SK-N-SH treated with all-trans-retinoic acid at 6 μM for 48 hours (cell line): Measurements from ENCODE around the gene ATP6AP1.

Experiments used
- ATAC-seq: fragments of 200-7000 bp; cut with Tn5 transposase; 3 replicates; pipeline ENCODE4 v1.9.1; 2020; ENCODE audit warnings: mild to moderate bottlenecking, moderate library complexity
- ARNTL ChIP-seq: fragments of 450-650 bp; formaldehyde crosslinking; IDR thresholded peaks from 2 replicates; pipeline ENCODE4 v1.5.0; 2020; ENCODE audit warnings: low read depth, mild to moderate bottlenecking, moderate library complexity, borderline replicate concordance
- CREB5 ChIP-seq: fragments of 250-450 bp; sonication (Bioruptor Pico); IDR thresholded peaks from 2 replicates; pipeline ENCODE4 v1.5.1; 2020; ENCODE audit warnings: low read depth, mild to moderate bottlenecking, moderate library complexity
- CSDC2 ChIP-seq: fragments of 250-450 bp; sonication (Bioruptor Pico); IDR thresholded peaks from 2 replicates; pipeline ENCODE4 v1.5.0; 2020; ENCODE audit warnings: mild to moderate bottlenecking, moderate library complexity
- CSRNP3 ChIP-seq: fragments of 250-450 bp; sonication (Bioruptor Pico); IDR thresholded peaks from 2 replicates; pipeline ENCODE4 v1.5.1; 2021; ENCODE audit warnings: mild to moderate bottlenecking, moderate library complexity
- ESRRG ChIP-seq: fragments of 250-450 bp; sonication (Bioruptor Pico); IDR thresholded peaks from 2 replicates; pipeline ENCODE4 v1.6.1; 2021; ENCODE audit warnings: mild to moderate bottlenecking
- ISL1 ChIP-seq: fragments of 250-450 bp; sonication (Bioruptor Pico); IDR thresholded peaks from 2 replicates; pipeline ENCODE4 v2.1.2; 2022; ENCODE audit warnings: mild to moderate bottlenecking, moderate library complexity
- OSR1 ChIP-seq: fragments of 250-450 bp; sonication (Bioruptor Pico); IDR thresholded peaks from 2 replicates; pipeline ENCODE4 v1.8.0; 2022; ENCODE audit warnings: moderate library complexity, mild to moderate bottlenecking, inconsistent platforms
- PATZ1 ChIP-seq: fragments of 250-450 bp; sonication (Bioruptor Pico); IDR thresholded peaks from 2 replicates; pipeline ENCODE4 v1.8.0; 2020; ENCODE audit warnings: mild to moderate bottlenecking, moderate library complexity, borderline replicate concordance
- PPARA ChIP-seq: fragments of 250-450 bp; sonication (Bioruptor Pico); IDR thresholded peaks from 2 replicates; pipeline ENCODE4 v1.5.0; 2020; ENCODE audit warnings: mild to moderate bottlenecking, borderline replicate concordance
- RARB ChIP-seq: fragments of 250-450 bp; sonication (Bioruptor Pico); IDR thresholded peaks from 2 replicates; pipeline ENCODE4 v1.8.0; 2021; ENCODE audit warnings: mild to moderate bottlenecking, moderate library complexity
- SNAI2 ChIP-seq: fragments of 250-450 bp; sonication (Bioruptor Pico); IDR thresholded peaks from 2 replicates; pipeline ENCODE4 v1.5.0; 2020; ENCODE audit warnings: mild to moderate bottlenecking, moderate library complexity
- TCF4 ChIP-seq: fragments of 250-450 bp; sonication (Bioruptor Pico); IDR thresholded peaks from 2 replicates; pipeline ENCODE4 v1.8.0; 2021; ENCODE audit warnings: mild to moderate bottlenecking, moderate library complexity, borderline replicate concordance
- TOX ChIP-seq: fragments of 250-450 bp; sonication (Bioruptor Pico); IDR thresholded peaks from 2 replicates; pipeline ENCODE4 v1.8.0; 2021; ENCODE audit warnings: mild to moderate bottlenecking, moderate library complexity, borderline replicate concordance
- ZC3H10 ChIP-seq: fragments of 250-450 bp; sonication (Bioruptor Pico); IDR thresholded peaks from 2 replicates; pipeline ENCODE4 v1.5.1; 2021; ENCODE audit warnings: mild to moderate bottlenecking, moderate library complexity
- ZFP3 ChIP-seq: fragments of 250-450 bp; sonication (Bioruptor Pico); IDR thresholded peaks from 2 replicates; pipeline ENCODE4 v1.5.0; 2020; ENCODE audit warnings: mild to moderate bottlenecking, moderate library complexity
- ZFP30 ChIP-seq: fragments of 450-650 bp; formaldehyde crosslinking; IDR thresholded peaks from 2 replicates; pipeline ENCODE4 v1.5.0; 2022; ENCODE audit warnings: mild to moderate bottlenecking, moderate library complexity
- ZNF565 ChIP-seq: fragments of 450-650 bp; formaldehyde crosslinking; conservative IDR thresholded peaks from 2 replicates; pipeline ENCODE4 v1.5.0; 2020; ENCODE audit warnings: low read depth, mild to moderate bottlenecking, moderate library complexity
- TF ChIP-seq, protein P1 (sequence below): fragments of 250-450 bp; sonication (Bioruptor Pico); IDR thresholded peaks from 2 replicates; pipeline ENCODE4 v1.5.0; 2020; ENCODE audit warnings: mild to moderate bottlenecking, moderate library complexity
- TF ChIP-seq, protein P2 (sequence below): fragments of 250-450 bp; sonication (Bioruptor Pico); IDR thresholded peaks from 2 replicates; pipeline ENCODE4 v1.8.0; 2021; ENCODE audit warnings: low read depth, mild to moderate bottlenecking, moderate library complexity, borderline replicate concordance

The ATP6AP1 gene

GRCh38 chrX:154467556-154467955 is 39.1 kb downstream of the ATP6AP1 start:
- ATAC-seq, result no peak
- no peak for TF ChIP-seq PATZ1 (CRISPR knock-in tag)
- no peak for TF ChIP-seq ZC3H10 (CRISPR knock-in tag)
- no peak for TF ChIP-seq RARB (CRISPR knock-in tag)
- TF ChIP-seq ZNF565 (CRISPR knock-in tag), result no peak
- TF ChIP-seq TOX (CRISPR knock-in tag), result no peak
- TF ChIP-seq ZFP30, result no peak
- TF ChIP-seq ZFP3 (CRISPR knock-in tag), result no peak
- TF ChIP-seq CSDC2 (CRISPR knock-in tag), result no peak
- no peak for TF ChIP-seq ESRRG
- TF ChIP-seq ARNTL (CRISPR knock-in tag), result no peak
- TF ChIP-seq SNAI2, result no peak

- no peak for ATAC-seq
- TF ChIP-seq TCF4 (CRISPR knock-in tag), result no peak
- TF ChIP-seq SNAI2, result no peak
- TF ChIP-seq ZFP3 (CRISPR knock-in tag), result no peak
- no peak for TF ChIP-seq OSR1 (CRISPR knock-in tag)
- TF ChIP-seq, protein P1, sequence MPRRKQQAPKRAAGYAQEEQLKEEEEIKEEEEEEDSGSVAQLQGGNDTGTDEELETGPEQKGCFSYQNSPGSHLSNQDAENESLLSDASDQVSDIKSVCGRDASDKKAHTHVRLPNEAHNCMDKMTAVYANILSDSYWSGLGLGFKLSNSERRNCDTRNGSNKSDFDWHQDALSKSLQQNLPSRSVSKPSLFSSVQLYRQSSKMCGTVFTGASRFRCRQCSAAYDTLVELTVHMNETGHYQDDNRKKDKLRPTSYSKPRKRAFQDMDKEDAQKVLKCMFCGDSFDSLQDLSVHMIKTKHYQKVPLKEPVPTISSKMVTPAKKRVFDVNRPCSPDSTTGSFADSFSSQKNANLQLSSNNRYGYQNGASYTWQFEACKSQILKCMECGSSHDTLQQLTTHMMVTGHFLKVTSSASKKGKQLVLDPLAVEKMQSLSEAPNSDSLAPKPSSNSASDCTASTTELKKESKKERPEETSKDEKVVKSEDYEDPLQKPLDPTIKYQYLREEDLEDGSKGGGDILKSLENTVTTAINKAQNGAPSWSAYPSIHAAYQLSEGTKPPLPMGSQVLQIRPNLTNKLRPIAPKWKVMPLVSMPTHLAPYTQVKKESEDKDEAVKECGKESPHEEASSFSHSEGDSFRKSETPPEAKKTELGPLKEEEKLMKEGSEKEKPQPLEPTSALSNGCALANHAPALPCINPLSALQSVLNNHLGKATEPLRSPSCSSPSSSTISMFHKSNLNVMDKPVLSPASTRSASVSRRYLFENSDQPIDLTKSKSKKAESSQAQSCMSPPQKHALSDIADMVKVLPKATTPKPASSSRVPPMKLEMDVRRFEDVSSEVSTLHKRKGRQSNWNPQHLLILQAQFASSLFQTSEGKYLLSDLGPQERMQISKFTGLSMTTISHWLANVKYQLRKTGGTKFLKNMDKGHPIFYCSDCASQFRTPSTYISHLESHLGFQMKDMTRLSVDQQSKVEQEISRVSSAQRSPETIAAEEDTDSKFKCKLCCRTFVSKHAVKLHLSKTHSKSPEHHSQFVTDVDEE (CRISPR knock-in tag), result no peak
- no peak for TF ChIP-seq PPARA (CRISPR knock-in tag)
Observed at GRCh38 chrX:154468217-154468616, 39.7 kb downstream of the ATP6AP1 start.

DNA sequence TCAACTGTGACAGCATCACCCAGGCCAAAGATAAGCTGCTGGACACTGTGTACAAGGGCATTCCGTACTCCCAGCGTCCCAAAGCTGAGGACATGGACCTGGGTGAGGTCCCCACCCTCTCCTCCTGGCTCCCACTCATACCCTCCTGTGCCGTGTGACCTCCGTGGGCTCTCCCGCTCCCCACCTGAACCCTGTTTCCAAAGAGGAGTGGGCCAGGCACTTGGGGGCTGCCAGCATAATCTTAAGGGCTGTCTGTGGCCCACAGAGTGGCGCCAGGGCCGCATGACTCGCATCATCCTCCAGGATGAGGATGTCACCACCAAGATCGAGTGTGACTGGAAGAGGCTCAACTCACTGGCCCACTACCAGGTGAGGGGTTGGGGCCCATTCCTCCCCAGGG is 40.6 kb downstream of the ATP6AP1 start:
- TF ChIP-seq PPARA (CRISPR knock-in tag), result no peak
- TF ChIP-seq CSDC2 (CRISPR knock-in tag), result no peak
- TF ChIP-seq CSRNP3, result no peak
- no peak for TF ChIP-seq ISL1 (CRISPR knock-in tag)
- TF ChIP-seq, protein P2, sequence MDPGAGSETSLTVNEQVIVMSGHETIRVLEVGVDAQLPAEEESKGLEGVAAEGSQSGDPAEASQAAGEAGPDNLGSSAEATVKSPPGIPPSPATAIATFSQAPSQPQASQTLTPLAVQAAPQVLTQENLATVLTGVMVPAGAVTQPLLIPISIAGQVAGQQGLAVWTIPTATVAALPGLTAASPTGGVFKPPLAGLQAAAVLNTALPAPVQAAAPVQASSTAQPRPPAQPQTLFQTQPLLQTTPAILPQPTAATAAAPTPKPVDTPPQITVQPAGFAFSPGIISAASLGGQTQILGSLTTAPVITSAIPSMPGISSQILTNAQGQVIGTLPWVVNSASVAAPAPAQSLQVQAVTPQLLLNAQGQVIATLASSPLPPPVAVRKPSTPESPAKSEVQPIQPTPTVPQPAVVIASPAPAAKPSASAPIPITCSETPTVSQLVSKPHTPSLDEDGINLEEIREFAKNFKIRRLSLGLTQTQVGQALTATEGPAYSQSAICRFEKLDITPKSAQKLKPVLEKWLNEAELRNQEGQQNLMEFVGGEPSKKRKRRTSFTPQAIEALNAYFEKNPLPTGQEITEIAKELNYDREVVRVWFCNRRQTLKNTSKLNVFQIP, result no peak
- no peak for TF ChIP-seq TOX (CRISPR knock-in tag)
- TF ChIP-seq RARB (CRISPR knock-in tag), result no peak
- TF ChIP-seq, all 23 proteins: peak for 0

DNA sequence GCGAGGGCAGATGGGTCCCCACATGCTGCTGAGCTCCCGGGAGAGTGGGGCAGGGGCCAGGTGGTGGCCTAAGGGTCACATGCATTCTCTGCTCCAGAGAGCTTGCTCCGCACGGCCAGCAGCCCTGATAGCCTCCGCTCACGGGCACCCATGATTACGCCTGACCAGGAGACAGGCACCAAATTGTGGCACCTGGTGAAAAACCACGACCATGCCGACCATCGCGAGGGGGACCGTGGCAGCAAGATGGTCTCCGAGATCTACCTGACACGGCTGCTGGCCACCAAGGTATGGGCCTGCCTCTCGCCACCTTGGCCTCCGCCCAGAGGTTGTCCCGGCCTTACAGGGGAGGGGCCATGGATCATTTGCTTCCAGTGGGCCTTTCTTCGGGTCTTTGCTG is 41.4 kb downstream of the ATP6AP1 start:
- no peak for ATAC-seq

More for the DNA sequence above, 40.6 kb downstream of the ATP6AP1 start:
- ATAC-seq, result no peak

More for the DNA sequence above, 41.4 kb downstream of the ATP6AP1 start:
- TF ChIP-seq CREB5 (no peak), ZC3H10 (CRISPR knock-in tag) (no peak)
